BE2C (cell line): ENCODE results near the gene PROB1.

Source experiments
- DNase-seq: peaks from one replicate; pipeline ENCODE4 v3.0.0-alpha.2; 2020
- H3K27me3 ChIP-seq: fragments of 250-450 bp; sonication (Bioruptor Pico); 2 replicates; pipeline ENCODE4 v1.5.1; 2020; ENCODE audit warnings: mild to moderate bottlenecking
- H3K36me3 ChIP-seq: fragments of 250-450 bp; sonication (Bioruptor Pico); 2 replicates; pipeline ENCODE4 v1.5.1; 2020; ENCODE audit warnings: mild to moderate bottlenecking
- H3K4me1 ChIP-seq: fragments of 250-450 bp; sonication (Bioruptor Pico); 2 replicates; pipeline ENCODE4 v1.5.1; 2020
- H3K4me3 ChIP-seq: 2 replicates; pipeline ENCODE4 v1.5.1; 2011; ENCODE audit warnings: low read depth, low read length
- H3K9me3 ChIP-seq: fragments of 250-450 bp; sonication (Bioruptor Pico); 2 replicates; pipeline ENCODE4 v1.5.1; 2020
- CTCF ChIP-seq: IDR thresholded peaks from 2 replicates; pipeline ENCODE4 v1.5.1; 2012; ENCODE audit warnings: mild to moderate bottlenecking, low read depth, low read length

PROB1 gene

GRCh38 chr5:139408191-139408590, 13.3 kb upstream of the PROB1 start:
- Histone ChIP-seq H3K9me3 (no peaks in the 10 kb centered on the region), H3K36me3 (no peaks in the 10 kb centered on the region), H3K4me3 (no peak overlapping the region), H3K4me1 (peaks cover 4% of the 10 kb centered on the region), H3K27me3 (no peaks in the 10 kb centered on the region)
- DNase-seq: no peak
- no peak for TF ChIP-seq CTCF

- no peak for DNase-seq
- TF ChIP-seq CTCF: no peak
- H3K4me3 ChIP-seq: no peak overlapping the region
- peaks cover 4% of the 10 kb centered on the region for H3K4me1 ChIP-seq
- H3K27me3 ChIP-seq: no peaks in the 10 kb centered on the region
- H3K36me3 ChIP-seq: no peaks in the 10 kb centered on the region
- no peaks in the 10 kb centered on the region for H3K9me3 ChIP-seq
Measured at GRCh38 chr5:139407517-139407916, 12.6 kb upstream of the PROB1 start.

- peaks cover 4% of the 10 kb centered on the region for H3K4me1 ChIP-seq
Measured at GRCh38 chr5:139406963-139407362, 12.1 kb upstream of the PROB1 start.

GRCh38 chr5:139404484-139404840, 9.6 kb upstream of the PROB1 start:
- no peaks in the 10 kb centered on the region for H3K36me3 ChIP-seq
- H3K4me1 ChIP-seq: peaks cover 4% of the 10 kb centered on the region
- H3K4me3 ChIP-seq: peak overlapping the region; percentile 78
- no peaks in the 10 kb centered on the region for H3K27me3 ChIP-seq
- H3K9me3 ChIP-seq: no peaks in the 10 kb centered on the region
- DNase-seq: no peak
- TF ChIP-seq CTCF: no peak

More at GRCh38 chr5:139406963-139407362, 12.1 kb upstream of the PROB1 start:
- no peaks in the 10 kb centered on the region for H3K27me3 ChIP-seq
- no peak for TF ChIP-seq CTCF
- H3K4me3 ChIP-seq: no peak overlapping the region
- no peaks in the 10 kb centered on the region for H3K36me3 ChIP-seq
- DNase-seq: no peak
- no peaks in the 10 kb centered on the region for H3K9me3 ChIP-seq

- peak; percentile 98 for DNase-seq
- peaks cover 4% of the 10 kb centered on the region for H3K4me1 ChIP-seq
Measured at GRCh38 chr5:139403787-139404483, 9.0 kb upstream of the PROB1 start, which contains the start of gene SPATA24. Gene SPATA24, minus strand, starts transcription at chr5:139404089. Its CDS starts 29 bp downstream, at chr5:139404060.

More at GRCh38 chr5:139403787-139404483, 9.0 kb upstream of the PROB1 start, which contains the start of gene SPATA24:
- no peak for TF ChIP-seq CTCF
- H3K4me3 ChIP-seq: peak within 1 kb of the TSS; percentile 78
- H3K36me3 ChIP-seq: no peaks in the 10 kb centered on the region
- H3K27me3 ChIP-seq: no peaks in the 10 kb centered on the region
- H3K9me3 ChIP-seq: no peaks in the 10 kb centered on the region
